HG02870 (cell line): ENCODE data around the gene FGB.

Experiments
- ATAC-seq: cut with Tn5 transposase; IDR thresholded peaks from one replicate; pipeline ENCODE4 v1.9.1; 2021; ENCODE audit warnings: mild to moderate bottlenecking, moderate library complexity; ENCODE audit not compliant: unreplicated experiment

The FGB gene

DNA sequence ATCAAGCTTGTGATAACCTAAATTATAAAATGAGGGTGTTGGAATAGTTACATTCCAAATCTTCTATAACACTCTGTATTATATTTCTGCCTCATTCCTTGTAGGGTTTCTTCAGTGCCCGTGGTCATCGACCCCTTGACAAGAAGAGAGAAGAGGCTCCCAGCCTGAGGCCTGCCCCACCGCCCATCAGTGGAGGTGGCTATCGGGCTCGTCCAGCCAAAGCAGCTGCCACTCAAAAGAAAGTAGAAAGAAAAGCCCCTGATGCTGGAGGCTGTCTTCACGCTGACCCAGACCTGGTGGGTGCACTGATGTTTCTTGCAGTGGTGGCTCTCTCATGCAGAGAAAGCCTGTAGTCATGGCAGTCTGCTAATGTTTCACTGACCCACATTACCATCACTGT, 2.9 kb downstream of the FGB start:
- no peak for ATAC-seq

DNA sequence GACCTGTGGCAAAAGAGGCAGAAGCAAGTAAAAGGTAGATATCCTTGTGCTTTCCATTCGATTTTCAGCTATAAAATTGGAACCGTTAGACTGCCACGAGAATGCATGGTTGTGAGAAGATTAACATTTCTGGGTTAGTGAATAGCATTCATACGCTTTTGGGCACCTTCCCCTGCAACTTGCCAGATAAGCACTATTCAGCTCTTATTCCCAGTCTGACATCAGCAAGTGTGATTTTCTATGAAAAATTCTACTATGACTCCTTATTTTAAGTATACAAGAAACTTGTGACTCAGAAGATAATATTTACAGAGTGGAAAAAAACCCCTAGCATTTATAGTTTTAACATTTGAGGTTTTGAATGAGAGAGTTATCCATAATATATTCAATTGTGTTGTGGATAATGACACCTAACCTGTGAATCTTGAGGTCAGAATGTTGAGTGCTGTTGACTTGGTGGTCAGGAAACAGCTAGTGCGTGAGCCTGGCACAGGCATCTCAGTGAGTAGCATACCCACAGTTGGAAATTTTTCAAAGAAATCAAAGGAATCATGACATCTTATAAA, 3.9 kb downstream of the FGB start:
- no peak for ATAC-seq

DNA sequence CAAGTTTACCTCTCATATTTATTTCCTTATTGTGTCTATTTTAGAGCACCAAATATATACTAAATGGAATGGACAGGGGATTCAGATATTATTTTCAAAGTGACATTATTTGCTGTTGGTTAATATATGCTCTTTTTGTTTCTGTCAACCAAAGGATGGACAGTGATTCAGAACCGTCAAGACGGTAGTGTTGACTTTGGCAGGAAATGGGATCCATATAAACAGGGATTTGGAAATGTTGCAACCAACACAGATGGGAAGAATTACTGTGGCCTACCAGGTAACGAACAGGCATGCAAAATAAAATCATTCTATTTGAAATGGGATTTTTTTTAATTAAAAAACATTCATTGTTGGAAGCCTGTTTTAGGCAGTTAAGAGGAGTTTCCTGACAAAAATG, 6.2 kb downstream of the FGB start:
- ATAC-seq: no peak

DNA sequence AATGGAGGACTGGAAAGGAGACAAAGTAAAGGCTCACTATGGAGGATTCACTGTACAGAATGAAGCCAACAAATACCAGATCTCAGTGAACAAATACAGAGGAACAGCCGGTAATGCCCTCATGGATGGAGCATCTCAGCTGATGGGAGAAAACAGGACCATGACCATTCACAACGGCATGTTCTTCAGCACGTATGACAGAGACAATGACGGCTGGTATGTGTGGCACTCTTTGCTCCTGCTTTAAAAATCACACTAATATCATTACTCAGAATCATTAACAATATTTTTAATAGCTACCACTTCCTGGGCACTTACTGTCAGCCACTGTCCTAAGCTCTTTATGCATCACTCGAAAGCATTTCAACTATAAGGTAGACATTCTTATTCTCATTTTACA, 6.8 kb downstream of the FGB start:
- no peak for ATAC-seq

DNA sequence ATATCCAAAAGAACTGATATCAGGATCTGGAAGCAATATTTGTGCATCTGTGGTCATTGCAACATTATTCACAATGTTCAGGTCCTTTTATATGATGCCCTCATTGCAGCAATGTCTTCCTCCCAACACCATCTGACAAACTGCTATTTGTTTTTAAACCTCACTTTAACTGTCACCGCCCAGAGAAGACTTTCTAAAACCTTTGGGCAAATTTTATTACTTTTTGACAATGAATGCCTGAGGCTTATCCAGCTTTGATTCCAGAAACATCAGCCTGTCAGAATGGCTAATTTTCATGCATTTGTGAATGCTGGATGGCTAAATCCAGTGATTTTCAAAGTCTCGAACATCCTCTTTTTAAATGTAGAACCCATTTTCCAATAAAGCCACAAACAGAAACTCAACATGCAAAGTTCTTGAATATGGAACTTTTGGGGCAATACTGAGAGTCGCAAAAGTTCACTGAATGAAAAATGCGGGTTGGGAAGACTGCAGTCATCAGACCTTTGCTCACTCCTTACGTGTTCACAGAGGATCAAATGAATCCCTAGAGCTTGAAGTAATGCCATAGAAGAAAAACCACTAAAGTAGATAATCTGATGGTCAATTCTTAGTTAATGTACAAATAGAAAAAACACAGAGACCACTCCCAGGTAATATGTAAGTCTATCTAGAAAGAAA, 10.5 kb downstream of the FGB start:
- no peak for ATAC-seq

DNA sequence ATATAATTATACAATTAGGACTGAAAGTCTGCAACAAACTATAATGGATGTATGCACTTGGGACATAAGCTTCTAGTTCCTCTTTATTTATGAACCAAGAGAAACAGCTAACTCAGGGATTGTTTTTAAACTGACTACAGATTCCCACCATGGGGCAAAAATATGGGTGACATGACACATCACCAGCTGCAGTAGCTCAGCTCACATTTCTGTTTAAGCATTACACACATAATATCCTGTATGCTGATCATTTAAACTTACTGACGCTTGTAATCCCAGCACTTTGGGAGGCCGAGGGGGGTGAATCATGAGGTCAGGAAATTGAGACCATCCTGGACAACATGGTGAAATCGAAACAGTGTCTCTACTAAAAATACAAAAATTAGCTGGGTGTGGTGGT, 11.5 kb downstream of the FGB start:
- no peak for ATAC-seq

DNA sequence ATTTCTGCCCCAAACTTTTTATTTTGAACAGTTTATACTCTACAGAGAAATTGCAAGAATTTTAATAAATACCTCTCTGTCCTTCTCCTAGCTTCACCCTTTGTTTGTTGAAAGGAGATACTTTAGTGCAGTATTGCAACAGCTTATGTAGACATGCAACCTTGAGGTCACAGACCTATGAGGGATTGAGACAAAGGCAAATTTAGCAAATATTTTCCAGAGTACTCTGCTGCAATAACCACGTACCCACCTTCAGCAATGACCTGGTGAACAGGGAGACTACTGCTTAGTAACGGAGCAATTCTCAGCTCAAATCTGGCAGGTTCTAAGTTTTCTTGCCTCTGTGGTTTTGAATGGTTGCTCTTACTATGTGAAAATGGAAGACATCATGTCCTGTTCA, 14.5 kb downstream of the FGB start:
- ATAC-seq: no peak

DNA sequence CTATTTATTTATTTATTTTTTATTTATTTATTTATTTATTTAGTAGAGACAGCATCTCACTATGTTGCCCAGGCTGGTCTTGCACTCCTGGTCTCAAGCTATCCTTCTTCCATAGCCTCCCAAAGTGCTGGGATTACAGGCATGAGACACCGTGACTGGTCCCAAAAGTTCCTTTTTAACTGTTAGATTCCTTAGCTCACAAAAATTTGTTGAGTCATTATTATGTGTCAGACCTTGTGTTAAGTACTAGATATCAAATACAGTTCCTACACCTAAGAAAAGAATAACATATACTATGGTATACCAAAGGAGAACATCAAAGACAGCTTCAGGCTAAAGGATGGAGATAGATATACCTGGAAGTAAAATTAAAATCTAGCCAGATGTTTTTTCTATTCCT, 16.1 kb downstream of the FGB start:
- no peak for ATAC-seq

DNA sequence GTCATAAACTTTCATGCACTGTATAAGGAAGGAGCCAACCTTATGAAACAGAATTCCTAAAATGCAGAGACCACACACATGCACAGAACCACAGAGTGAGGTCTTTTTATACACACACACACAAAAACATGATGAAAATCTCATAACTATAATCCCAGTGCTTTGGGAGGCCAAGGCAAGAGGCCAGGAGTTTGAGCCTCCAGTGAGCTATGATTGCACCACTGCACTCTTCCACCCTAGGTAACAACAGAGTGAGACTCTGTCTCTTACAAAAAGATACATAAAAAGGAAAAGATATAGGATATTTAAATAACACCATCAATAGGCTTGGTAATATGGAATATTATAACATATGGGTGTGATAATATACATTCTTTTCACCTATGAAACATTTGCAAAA, 17.1 kb downstream of the FGB start:
- ATAC-seq: no peak

DNA sequence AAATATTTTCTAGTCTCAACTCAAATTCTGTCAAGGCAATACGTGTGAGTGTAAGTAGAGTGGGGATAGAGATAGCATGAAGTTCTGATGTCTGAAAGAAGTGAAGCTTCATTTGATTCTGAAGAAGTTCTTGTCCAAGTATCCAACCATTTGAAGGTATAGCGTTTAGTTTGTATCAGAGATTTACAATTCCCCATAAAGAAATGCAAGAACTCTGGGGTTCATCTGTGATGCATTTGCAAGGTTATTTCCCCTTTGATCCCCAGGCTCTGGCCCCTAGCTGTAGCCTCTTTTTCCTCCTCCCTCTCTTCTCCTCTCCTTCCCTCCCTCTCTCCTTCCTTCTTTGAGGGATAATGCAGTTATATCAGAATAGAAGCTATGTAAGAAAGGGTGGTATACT, 19.9 kb downstream of the FGB start:
- ATAC-seq: no peak

DNA sequence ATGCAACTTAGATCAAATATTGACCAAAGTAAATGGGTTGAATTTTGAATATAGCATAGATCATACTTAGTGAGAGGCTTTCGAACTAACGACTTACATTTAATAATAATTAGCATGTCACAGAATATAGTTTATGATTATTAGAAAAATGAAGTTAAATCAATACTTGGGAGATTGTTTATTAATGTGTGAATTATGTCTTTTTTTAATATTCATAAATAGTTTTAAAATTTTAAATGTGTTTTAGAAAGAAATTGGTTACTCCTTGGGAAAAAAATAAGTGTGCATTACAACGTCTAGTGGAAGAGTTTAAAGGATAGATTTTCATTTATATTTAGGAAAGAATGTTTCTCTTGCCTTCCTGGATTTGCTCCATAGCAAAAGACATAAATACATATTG, 20.4 kb downstream of the FGB start:
- ATAC-seq: no peak

DNA sequence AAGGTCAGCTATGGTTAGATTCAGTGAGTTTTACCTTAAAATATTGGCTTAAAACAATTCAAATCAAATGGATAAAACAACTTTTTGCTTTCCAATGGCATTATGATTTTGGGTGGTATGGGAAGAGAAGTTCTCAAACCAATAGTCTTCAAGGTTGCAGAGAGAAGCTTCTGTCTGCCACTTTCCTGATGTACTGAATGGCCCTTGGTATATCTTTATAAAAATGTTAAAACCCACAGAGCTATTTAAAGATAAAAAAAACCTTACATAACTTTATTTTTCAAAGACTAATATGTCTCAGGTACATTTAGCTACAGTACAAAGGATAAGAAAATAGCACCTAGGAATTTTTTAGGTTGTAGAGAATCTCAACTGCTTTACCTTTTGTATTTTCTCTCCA, 20.9 kb downstream of the FGB start:
- no peak for ATAC-seq

DNA sequence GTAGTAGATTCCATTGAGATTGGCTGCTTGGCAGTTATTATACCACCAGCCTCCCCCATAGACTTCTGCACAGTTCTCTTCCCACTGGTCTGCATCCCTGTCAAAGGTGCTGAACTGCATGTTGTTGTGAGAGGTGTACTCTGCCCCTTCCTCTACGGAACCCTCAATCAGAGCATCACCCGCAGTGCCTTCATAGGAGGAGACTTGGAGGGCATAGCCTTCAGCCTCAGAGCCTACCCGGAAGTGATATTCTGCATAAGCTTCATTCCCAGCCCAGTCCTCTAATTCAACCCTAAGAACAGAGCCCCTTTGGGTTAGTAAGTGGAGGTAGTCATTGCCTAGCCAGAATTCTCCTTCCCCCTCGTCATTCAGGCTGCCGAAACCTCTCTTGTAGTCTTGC, 21.4 kb downstream of the FGB start:
- ATAC-seq: no peak

DNA sequence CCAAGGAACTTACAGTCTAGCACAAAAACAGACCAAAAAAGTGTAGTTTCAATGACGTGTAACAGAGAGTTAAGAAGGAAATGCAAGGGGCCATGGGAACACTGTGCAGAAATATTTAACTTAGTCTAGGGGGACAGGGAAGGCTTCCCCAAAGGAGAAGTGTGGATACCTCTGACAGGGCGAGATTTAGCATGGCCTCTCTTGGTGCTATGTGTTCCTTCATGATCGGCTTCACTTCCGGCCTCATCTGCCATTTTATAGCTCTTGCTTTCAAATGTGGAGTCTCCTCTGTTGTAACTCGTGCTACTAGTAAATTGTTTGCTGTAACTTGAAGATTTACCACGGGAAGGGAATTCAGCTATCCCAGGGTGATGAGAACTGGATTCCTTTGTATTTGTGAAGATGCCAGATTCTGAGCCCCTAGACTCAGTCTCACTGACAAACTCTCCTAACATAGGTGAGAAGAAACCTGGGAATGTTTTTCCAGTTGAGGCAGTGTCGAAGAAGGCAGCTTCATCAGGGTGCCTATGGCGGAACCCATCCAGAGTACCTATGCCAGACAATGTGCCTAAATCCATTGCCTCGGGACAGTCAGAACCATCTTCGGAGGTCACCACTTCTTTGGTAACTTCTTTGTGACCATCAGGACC, 22.7 kb downstream of the FGB start:
- no peak for ATAC-seq

DNA sequence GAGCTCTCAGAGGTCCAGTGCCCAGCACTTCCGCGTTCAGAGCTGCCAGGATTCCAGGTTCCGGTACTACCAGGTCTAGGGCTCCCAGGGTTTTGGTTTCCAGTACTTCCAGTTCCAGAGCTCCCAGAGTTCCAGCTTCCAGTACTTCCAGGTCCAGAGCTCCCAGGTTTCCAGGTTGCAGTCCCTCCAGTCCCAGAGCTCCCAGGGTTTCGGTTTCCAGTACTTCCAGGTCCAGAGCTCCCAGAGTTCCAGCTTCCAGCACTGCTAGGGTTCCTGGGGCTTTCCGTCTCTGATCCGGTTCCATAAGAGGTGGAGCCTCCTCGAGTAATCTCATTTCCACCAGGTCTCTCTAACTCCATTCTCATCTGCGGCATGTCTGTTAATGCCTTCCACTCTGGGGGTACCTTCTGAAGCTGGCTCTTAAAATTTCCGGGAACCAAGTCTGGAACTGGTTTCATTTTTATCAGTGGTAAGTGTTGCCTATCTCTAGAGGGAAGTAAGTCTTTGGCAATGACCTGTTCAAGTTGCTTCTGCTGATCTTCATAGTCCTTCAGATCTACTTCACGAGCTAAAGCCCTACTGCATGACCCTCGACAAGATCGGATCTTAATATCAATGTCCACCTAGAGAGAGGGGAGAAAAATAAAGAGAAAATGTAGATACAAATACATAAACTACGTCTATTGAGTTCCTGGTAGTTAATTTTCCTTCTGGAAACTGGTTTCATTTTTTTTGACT, 23.7 kb downstream of the FGB start:
- ATAC-seq: no peak

DNA sequence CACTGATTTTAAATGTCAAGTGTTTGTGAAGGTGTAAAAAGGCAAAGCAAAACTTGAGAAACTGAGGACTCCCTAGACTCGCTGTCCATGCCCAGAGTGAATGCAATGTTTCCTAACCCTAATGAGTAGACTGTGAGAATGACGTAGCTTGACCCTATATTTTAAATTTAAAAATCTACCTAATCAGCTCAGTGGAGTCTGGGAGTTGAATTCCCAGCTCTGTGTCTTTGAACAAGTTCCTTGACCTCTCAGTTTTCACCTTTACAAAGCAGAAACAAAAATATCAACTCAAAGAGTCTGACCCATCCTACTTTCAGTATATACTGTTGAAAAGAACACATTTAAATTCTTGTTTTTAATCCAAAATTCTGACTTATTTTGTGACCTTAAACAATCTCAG, 25.4 kb downstream of the FGB start:
- no peak for ATAC-seq

DNA sequence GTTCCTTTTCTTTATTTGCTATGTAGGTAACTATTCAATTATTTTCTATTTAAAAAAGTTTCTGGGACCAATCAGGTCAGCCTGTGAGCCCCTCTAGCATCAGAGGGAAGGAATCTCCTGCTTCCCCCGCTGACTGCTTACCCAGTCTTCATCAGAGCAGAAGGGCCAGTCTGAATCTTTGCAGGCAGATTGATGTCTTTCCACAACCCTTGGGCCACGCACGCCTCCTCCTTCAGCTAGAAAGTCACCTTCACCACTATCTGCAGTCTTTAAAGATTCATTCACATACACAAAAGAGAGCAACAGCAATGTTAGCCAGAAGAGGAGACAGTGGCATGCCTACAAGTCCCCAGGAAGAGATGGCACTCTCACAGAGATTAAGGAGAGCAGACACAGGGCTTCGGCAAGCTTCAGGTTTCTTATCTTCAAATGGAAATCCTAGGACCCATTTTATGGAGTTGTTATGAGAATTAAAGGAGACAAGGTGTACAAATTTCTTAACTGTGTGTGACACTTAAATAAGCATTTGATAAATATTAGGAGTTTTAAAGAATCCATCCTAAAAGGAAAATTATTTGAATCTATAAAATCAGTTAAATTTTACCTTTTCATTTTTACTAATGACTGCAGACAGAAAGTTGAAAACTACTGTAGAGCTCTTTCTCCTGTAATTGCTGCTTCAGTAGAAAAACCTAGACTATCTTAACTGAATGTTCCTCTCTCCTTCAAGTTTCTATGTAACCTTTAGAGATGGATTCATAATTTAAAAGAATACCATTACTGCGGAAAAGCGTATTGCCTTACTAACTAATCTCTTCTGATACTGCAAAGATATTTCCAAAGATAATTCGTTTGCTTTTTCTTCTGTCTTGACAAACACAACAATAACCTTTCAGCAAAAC, 26.7 kb downstream of the FGB start:
- ATAC-seq: no peak

DNA sequence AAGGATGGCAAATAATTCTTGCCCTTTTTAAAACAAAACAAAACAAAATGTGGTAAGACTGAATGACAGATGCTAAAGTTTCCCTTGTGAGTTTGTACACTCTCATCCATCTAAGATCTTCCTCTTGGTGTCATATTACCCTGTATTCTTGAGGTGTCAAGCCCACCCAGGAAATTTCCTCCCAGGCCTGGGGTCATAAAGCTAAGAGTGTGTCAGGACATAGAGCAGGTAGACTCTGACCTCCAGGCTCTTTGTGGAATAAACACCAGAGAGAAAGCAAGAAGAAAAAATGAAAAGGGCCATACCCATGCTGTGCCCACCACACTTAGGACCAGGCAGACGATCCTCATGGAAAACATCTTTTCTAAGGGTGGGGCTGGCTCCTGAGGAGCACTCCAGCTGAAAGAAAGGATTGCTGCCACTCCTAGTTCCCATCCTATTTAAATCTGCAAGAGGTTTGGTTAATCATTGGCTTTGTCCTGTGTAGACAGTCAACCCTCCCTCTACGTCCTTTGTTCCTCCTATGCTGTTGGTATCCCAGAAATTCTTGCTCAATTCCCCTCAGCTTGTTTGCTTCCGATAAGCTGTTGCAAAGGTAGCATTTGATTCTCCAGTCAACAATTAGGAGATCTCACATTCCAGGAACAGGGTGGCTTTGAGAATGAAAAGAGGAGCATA, 27.7 kb downstream of the FGB start, which contains the start of gene FGA:
Gene FGA (minus strand): TSS at position 414 of the 678 bp plus-strand sequence. CDS start 55 bp downstream, at position 359.
- no peak for ATAC-seq

DNA sequence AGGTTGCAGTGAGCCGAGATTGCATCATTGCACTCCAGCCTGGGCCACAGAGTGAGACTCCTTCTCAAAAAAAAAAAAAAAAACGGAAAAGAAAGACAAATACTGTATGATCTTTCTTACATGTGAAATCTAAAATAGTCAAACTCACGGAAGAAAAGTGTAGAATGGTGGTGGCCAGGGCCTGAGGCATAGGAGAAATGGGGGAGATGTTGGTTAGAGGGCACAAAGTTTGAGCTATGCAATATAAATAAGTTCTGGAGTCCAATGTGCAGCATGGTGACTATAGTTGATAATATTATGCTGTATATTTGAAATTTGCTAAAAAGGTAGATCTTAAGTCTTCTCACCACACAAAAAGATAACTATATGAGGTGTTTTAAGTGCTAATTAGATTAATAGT, 29.1 kb downstream of the FGB start:
- no peak for ATAC-seq

DNA sequence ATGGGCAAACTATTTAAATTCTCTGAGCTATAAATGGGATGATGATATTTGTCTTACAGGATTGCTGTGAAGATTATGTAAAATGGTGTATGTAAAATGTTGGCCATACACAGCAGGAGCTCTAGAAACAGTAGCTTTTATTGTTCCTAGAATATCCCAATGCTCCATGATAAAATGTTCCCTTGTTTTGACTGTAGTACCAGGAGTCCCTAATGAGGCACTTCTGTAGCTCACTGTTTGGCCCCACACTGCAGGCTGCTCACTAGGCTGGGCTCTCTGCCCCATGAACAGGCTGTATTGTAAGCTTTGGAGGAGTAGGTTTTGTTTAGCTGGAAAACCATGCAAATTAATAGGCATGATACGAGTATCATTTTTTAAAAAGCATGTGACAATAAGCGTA, 31.1 kb downstream of the FGB start:
- ATAC-seq: no peak
